ENCODE measurements around the gene AVP.

AVP gene

DNA sequence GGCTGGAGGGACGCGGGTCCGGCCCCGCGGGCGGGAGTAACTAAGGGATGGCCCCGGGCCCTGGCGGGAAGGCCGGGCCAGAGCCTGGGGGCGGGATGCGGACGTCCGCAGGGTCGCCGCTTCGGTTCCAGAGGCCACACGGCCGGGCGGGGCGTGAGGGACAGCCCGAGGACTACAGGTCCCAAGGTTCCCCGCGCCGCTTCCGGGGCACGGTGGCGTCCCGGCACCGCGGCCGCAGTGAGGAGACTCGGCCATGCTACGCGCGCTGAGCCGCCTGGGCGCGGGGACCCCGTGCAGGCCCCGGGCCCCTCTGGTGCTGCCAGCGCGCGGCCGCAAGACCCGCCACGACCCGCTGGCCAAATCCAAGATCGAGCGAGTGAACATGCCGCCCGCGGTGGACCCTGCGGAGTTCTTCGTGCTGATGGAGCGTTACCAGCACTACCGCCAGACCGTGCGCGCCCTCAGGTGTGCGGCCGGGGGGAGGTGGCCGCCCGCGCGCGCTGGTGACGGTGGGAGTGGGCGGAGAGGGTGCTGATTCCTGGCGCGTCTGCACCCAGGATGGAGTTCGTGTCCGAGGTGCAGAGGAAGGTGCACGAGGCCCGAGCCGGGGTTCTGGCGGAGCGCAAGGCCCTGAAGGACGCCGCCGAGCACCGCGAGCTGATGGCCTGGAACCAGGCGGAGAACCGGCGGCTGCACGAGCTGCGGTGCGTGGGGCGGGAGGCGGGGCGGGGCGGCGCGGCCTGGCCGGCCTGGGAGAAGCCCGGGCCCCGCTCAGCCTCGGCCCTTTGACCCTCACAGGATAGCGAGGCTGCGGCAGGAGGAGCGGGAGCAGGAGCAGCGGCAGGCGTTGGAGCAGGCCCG is 38.5 kb downstream of the AVP start, which contains the start of gene MRPS26:
Gene MRPS26, plus strand, starts transcription at position 237 of the 861 bp plus-strand sequence. Its CDS starts 17 bp downstream, at position 254.
- TF ChIP-seq, protein P1, sequence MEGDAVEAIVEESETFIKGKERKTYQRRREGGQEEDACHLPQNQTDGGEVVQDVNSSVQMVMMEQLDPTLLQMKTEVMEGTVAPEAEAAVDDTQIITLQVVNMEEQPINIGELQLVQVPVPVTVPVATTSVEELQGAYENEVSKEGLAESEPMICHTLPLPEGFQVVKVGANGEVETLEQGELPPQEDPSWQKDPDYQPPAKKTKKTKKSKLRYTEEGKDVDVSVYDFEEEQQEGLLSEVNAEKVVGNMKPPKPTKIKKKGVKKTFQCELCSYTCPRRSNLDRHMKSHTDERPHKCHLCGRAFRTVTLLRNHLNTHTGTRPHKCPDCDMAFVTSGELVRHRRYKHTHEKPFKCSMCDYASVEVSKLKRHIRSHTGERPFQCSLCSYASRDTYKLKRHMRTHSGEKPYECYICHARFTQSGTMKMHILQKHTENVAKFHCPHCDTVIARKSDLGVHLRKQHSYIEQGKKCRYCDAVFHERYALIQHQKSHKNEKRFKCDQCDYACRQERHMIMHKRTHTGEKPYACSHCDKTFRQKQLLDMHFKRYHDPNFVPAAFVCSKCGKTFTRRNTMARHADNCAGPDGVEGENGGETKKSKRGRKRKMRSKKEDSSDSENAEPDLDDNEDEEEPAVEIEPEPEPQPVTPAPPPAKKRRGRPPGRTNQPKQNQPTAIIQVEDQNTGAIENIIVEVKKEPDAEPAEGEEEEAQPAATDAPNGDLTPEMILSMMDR (IDR thresholded peaks at IDR 0.05; ENCODE audit: borderline replicate concordance, control extremely low read depth, extremely low read depth, insufficient read depth, missing control alignments) = no peak
- DNase-seq (ENCODE audit: low spot score) = peak; percentile 97
- in situ Hi-C loops (cut with MboI; ENCODE audit: low sequenced_read_pairs, unreplicated experiment) = no loop called here

DNA sequence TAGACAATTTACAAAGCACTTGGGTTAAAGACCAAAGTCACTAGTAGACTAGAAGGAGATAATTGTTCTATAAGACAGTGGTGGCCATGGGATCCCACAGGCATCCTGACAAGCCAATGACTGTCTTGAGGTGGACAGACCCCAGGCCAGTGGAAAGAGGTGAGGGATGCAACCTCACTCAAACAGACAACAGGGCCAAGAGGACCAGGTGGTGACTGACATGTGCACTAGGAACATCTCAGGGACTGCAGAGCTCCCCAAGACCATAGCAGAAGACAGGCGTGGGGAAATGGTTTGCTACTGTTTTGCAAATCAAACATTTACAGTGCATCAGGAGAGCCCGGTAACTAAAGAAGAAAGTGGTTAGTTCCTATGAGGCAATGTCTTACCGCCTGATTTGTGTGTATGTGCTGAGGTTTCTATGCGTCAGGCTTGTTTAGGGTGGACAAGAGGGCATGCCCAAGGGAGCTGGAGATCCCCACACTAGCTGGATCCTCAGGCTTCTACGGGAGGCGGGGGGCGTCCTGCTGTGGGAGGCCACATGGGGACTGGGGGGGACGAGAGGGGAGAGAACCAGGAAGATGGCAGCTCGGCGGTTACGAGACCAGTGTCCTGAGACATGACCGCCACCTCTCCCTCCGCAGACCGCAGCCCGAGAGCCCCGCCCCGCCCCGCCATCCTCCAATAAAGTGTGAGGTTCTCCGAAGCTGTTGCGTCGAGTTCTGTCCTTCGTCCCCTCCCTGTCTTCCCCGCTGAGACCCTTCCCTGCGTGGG is 39.3 kb downstream of the AVP start:
- DNase-seq (ENCODE audit: low spot score) = peak; percentile 87
- in situ Hi-C loops (cut with MboI; ENCODE audit: low sequenced_read_pairs, unreplicated experiment) = no loop called here
- TF ChIP-seq, protein P1 (IDR thresholded peaks at IDR 0.05; ENCODE audit: borderline replicate concordance, control extremely low read depth, extremely low read depth, insufficient read depth, missing control alignments) = no peak

DNA sequence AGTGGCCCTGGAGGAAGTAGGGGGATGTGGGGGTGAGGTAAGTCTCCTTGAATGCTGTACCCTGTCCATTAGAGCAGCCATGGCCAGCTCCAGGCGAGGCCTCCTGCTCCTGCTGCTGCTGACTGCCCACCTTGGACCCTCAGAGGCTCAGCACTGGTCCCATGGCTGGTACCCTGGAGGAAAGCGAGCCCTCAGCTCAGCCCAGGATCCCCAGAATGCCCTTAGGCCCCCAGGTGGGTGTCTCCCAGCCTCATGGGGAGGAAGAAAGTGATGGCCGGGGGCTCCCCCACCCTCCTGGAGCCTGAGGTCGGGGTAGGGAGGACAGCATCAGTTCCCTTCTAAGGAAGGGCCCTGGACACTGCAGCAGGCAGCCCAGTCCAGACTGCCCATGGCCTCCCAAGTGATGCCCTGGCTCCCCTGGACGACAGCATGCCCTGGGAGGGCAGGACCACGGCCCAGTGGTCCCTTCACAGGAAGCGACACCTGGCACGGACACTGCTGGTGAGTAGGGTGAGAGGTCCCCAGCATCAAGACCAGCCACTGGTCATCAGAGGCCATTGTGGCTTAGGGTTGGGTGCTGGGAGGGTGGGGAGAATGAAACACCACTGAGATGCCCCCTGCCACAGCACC is 40.1 kb downstream of the AVP start:
- DNase-seq (ENCODE audit: low spot score) = no peak
- TF ChIP-seq, protein P1 (IDR thresholded peaks at IDR 0.05; ENCODE audit: borderline replicate concordance, control extremely low read depth, extremely low read depth, insufficient read depth, missing control alignments) = no peak
- in situ Hi-C loops (cut with MboI; ENCODE audit: low sequenced_read_pairs, unreplicated experiment) = no loop called here

DNA sequence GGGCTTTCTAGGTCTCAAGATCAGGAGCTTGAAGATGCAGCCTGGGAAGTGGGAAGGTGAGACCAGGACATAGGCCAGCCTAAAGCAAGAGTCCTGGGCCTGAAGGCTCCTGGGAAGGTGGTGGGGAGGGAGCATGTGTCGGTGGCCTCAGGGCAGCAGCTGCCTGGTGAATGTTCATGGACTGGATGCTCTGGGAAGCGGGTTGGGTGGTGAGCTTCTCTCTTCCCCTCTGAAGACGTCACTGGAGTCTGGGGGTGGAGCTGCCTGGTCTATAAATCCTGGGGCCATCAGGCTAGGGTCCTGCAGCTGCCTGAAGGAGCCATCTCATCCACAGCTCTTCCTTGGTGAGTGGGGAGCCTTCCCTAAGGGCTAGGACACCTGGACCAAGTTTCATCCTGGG is 41.2 kb downstream of the AVP start, which contains the start of gene GNRH2:
Gene GNRH2, plus strand, starts transcription at position 301 of the 400 bp plus-strand sequence. CDS start 793 bp downstream, outside the sequence.
- in situ Hi-C loops (cut with MboI; ENCODE audit: low sequenced_read_pairs, unreplicated experiment) = no loop called here
- TF ChIP-seq, protein P1 (IDR thresholded peaks at IDR 0.05; ENCODE audit: borderline replicate concordance, control extremely low read depth, extremely low read depth, insufficient read depth, missing control alignments) = no peak

DNA sequence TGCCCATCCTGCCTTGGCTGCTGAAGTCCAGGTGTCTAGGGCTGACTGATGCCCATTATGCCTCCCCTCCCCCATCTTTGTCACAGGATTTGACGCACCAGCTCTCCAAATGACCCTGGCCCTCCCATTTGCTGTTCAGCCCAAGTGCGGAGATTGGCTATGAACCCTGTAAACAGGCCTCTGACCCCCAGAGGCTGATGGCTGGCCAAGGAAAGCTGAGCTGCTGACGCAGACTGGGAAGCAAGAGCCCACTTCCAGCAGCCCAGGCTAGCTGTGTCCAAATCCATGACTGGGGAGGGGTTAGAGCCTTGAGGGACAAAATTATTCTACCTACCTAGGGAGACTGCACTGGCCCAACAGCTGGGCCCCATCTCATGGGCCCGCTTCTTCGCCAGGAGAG is 41.9 kb downstream of the AVP start:
- no peak for DNase-seq (ENCODE audit: low spot score)
- in situ Hi-C loops (cut with MboI; ENCODE audit: low sequenced_read_pairs, unreplicated experiment) = no loop called here
- TF ChIP-seq, protein P1 (IDR thresholded peaks at IDR 0.05; ENCODE audit: borderline replicate concordance, control extremely low read depth, extremely low read depth, insufficient read depth, missing control alignments) = no peak

More for the DNA sequence above, 41.2 kb downstream of the AVP start, which contains the start of gene GNRH2:
- DNase-seq (ENCODE audit: low spot score) = no peak

DNA sequence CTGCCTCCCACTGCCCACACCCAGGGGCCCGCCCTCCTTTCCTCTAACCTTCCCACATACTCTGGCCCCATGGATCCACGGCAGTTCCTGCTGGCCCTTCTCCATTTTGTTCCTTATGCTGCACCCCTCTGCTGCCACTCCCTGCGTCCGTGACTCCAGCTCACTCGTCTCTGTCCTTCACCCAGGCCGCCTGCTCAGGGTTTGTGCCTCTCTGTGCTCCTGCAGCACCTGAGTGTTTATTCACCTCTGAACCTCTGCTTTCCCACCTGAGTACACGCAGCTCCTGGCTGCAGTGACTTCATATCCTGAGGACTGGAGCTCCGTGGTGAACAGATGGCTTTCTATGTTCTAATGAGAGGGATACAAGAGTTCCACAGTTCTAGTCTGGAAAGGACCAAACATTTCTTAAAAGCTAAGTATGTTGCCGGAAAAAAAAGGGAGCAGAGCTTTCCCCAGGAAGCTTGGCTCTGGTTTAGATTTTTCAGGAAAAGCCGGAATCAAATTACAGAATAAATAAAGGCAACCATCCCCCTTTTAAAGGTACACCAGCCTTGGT is 42.6 kb downstream of the AVP start:
- DNase-seq (ENCODE audit: low spot score) = no peak
- in situ Hi-C loops (cut with MboI; ENCODE audit: low sequenced_read_pairs, unreplicated experiment) = no loop called here
- TF ChIP-seq, protein P1 (IDR thresholded peaks at IDR 0.05; ENCODE audit: borderline replicate concordance, control extremely low read depth, extremely low read depth, insufficient read depth, missing control alignments) = no peak
